HepG2 (cell line): Measurements from ENCODE around the gene BRINP1. TPM values are rescaled to one million over a fixed set of nuclear protein-coding genes. Genes with fewer than 3 reads are reported as not detected.

Source experiments
- ATAC-seq: fragments of 200-7000 bp; cut with Tn5 transposase; 3 replicates; pipeline ENCODE4 v1.9.1; 2020; ENCODE audit warnings: mild to moderate bottlenecking, moderate library complexity
- BruUV-seq: library from RNA; stranded (reverse); fragments of 400-500 nt; replicated peaks from 2 replicates; lab custom pipeline; 2021; lab: Mats Ljungman, UMichigan
- CTCF ChIA-PET: fragments of 300-600 bp; formaldehyde crosslinking; extraction: SDS; loops from one replicate; lab custom pipeline; 2021; ENCODE audit warnings: low total read pairs, inconsistent platforms, low intra/inter-chr PET ratio; lab: Yijun Ruan, JAX
- POLR2A ChIA-PET: fragments of 350-600 bp; sonication (Branson Sonifier 250); formaldehyde crosslinking; loops from one replicate; lab custom pipeline; 2020; ENCODE audit warnings: antibody characterized with exemption, inconsistent platforms; lab: Yijun Ruan, JAX
- DNase-seq: peaks from one replicate; pipeline ENCODE4 v3.0.0-alpha.2; 2015; ENCODE audit warnings: low spot score
- FAIRE-seq: peaks from 3 replicates; lab custom pipeline; 2011; peaks lifted over from hg19 to GRCh38; lab: Jason Lieb, UNC
- H2AFZ ChIP-seq: one replicate; pipeline ENCODE4 v1.6.1; 2011; ENCODE audit warnings: low read length, inconsistent platforms
- H3K27ac ChIP-seq: fragments of 300-600 bp; 3 replicates; pipeline ENCODE4 v1.8.0; 2011; ENCODE audit warnings: mixed run types, mild to moderate bottlenecking, mixed read lengths, low read length, inconsistent platforms; ENCODE audit not compliant: insufficient read depth; ENCODE audit errors: extremely low read length
- H3K27me3 ChIP-seq, 2 experiments: fragments of 200-600 bp in 1 of 2; 2 replicates in 1 of 2; 3 replicates in 1 of 2; pipeline versions ENCODE4 v1.6.0 to v1.8.0; 2011; ENCODE audit warnings: low read length in 2 of 2, mild to moderate bottlenecking in 2 of 2, moderate library complexity in 2 of 2, inconsistent platforms in 1 of 2; ENCODE audit not compliant: insufficient read depth in 2 of 2, control insufficient read depth in 1 of 2
- H3K36me3 ChIP-seq, 2 experiments: fragments of 200-600 bp in 1 of 2; replicated peaks in 1 of 2; 2 replicates in 1 of 2; 3 replicates in 1 of 2; pipeline versions ENCODE4 v1.5.1 to v1.8.0; 2011; ENCODE audit warnings: low read length in 2 of 2, inconsistent platforms in 1 of 2; ENCODE audit not compliant: insufficient read depth in 2 of 2, control insufficient read depth in 1 of 2
- H3K4me1 ChIP-seq: 2 replicates; pipeline ENCODE4 v1.5.1; 2012; ENCODE audit warnings: low read length, inconsistent platforms; ENCODE audit not compliant: insufficient read depth
- H3K4me2 ChIP-seq: 2 replicates; pipeline ENCODE4 v1.6.0; 2011; ENCODE audit warnings: low read depth, low read length, inconsistent platforms
- H3K4me3 ChIP-seq, 3 experiments: fragments of 200-600 bp in 1 of 3; sonication (generic), shearing (Covaris generic) in 1 of 3; replicated peaks in 1 of 3; 2 replicates each; pipeline ENCODE4 v1.5.1; 2011 to 2016; ENCODE audit warnings: low read length in 3 of 3, inconsistent platforms in 2 of 3, low read depth in 2 of 3, mild to moderate bottlenecking in 2 of 3, control low read depth in 1 of 3, mixed read lengths in 1 of 3; ENCODE audit not compliant: insufficient read depth in 1 of 3
- H3K79me2 ChIP-seq: one replicate; pipeline ENCODE4 v1.6.1; 2011; ENCODE audit warnings: low read length, inconsistent platforms; ENCODE audit not compliant: insufficient read depth
- H3K9ac ChIP-seq: 2 replicates; pipeline ENCODE4 v1.6.0; 2011; ENCODE audit warnings: mild to moderate bottlenecking, low read depth, low read length, inconsistent platforms; ENCODE audit not compliant: insufficient read depth
- H3K9me3 ChIP-seq: 2 replicates; pipeline ENCODE4 v1.5.1; 2012; ENCODE audit warnings: mild to moderate bottlenecking, low read length
- H4K20me1 ChIP-seq: 2 replicates; pipeline ENCODE4 v1.6.0; 2011; ENCODE audit warnings: inconsistent platforms, mild to moderate bottlenecking, low read length, moderate library complexity; ENCODE audit not compliant: insufficient read depth
- ARNT2 ChIP-seq: sonication (generic); formaldehyde crosslinking; IDR thresholded peaks from 2 replicates; pipeline ENCODE4 v1.8.0; 2022; ENCODE audit warnings: mild to moderate bottlenecking, low read depth, missing genetic modification reagents, moderate library complexity
- CC2D1A ChIP-seq: sonication (generic); formaldehyde crosslinking; IDR thresholded peaks from 2 replicates; pipeline ENCODE4 v1.8.1; 2023; ENCODE audit warnings: mild to moderate bottlenecking, missing genetic modification reagents
- CENPBD1 ChIP-seq: sonication (generic); formaldehyde crosslinking; IDR thresholded peaks from 2 replicates; pipeline ENCODE4 v1.8.0; 2022; ENCODE audit warnings: missing genetic modification reagents, low read depth, mild to moderate bottlenecking, borderline replicate concordance
- HMGXB3 ChIP-seq: sonication (generic); formaldehyde crosslinking; IDR thresholded peaks from 2 replicates; pipeline ENCODE4 v1.4.0; 2020; ENCODE audit warnings: missing genetic modification reagents, borderline replicate concordance
- NFE2L1 ChIP-seq: sonication (generic); formaldehyde crosslinking; IDR thresholded peaks from 2 replicates; pipeline ENCODE4 v1.4.0; 2020; ENCODE audit warnings: missing genetic modification reagents, mild to moderate bottlenecking, borderline replicate concordance
- PAWR ChIP-seq: sonication (generic); formaldehyde crosslinking; IDR thresholded peaks from 2 replicates; pipeline ENCODE4 v1.4.0; 2020; ENCODE audit warnings: missing genetic modification reagents, mild to moderate bottlenecking, borderline replicate concordance
- SALL2 ChIP-seq: sonication (generic); formaldehyde crosslinking; IDR thresholded peaks from 2 replicates; pipeline ENCODE4 v1.8.1; 2023; ENCODE audit warnings: mild to moderate bottlenecking, missing genetic modification reagents, inconsistent platforms
- ZNF558 ChIP-seq: sonication (generic); formaldehyde crosslinking; IDR thresholded peaks from 2 replicates; pipeline ENCODE4 v1.9.0; 2022; ENCODE audit warnings: mild to moderate bottlenecking, missing genetic modification reagents, borderline replicate concordance
- ZNF713 ChIP-seq: sonication (generic); formaldehyde crosslinking; IDR thresholded peaks from 2 replicates; pipeline ENCODE4 v1.4.0; 2020; ENCODE audit warnings: mild to moderate bottlenecking, missing genetic modification reagents
- ZNF800 ChIP-seq: sonication (generic); formaldehyde crosslinking; IDR thresholded peaks from 2 replicates; pipeline ENCODE4 v1.4.0; 2020; ENCODE audit warnings: missing genetic modification reagents
- WGBS: methylation state at CpG from one replicate; pipeline ENCODE4 v1.1.6; 2017; ENCODE audit warnings: low lambda C conversion rate; 5-methylcytosine and 5-hydroxymethylcytosine counted together
- in situ Hi-C: cut with HindIII; loops from 2 replicates; pipeline ENCODE4 v1.10.0; 2017; ENCODE audit warnings: low pct_unique_long_range_greater_than_20kb; ENCODE audit not compliant: extremely low pct_ligation_motif_present
- intact Hi-C: fragments of 100-400 bp; cut with micrococcal nuclease; formaldehyde crosslinking; loops from one replicate; pipeline ENCODE4 v1.10.0; 2022; ENCODE audit not compliant: unreplicated experiment
- polyA plus RNA-seq, 8 experiments: library from polyadenylated mRNA; depleted of rRNA in 3 of 8; stranded (reverse) in 7 of 8; unstranded in 1 of 8; fragments of >200 nt; fragmentation: Illumina TruSeq in 4 of 8; extraction: Trizol in 4 of 8; gene quantifications; 2 replicates each; pipeline versions ENCODE4 v1.2.1 to v1.2.3, GENCODE V29; 2011 to 2016; ENCODE audit warnings: low read depth in 4 of 8, missing spikeins in 1 of 8, mixed read lengths in 1 of 8; ENCODE audit not compliant: insufficient read depth in 1 of 8
- total RNA-seq, 5 experiments: library from RNA; depleted of rRNA; stranded (reverse); fragments of >200 nt; fragmentation: Illumina TruSeq; extraction: Trizol; gene quantifications; 2 replicates each; pipeline ENCODE4 v1.2.3, GENCODE V29; 2016; ENCODE audit warnings: low read depth in 1 of 5

BRINP1 gene
- total and polyA plus RNA-seq, 2 of the 13 experiments (the other 11 are each of a cell fraction or from before 2014, with no cell fraction given) = not detected

- TF ChIP-seq ZNF800 (CRISPR knock-in tag) (no peak), CC2D1A (CRISPR knock-in tag) (no peak), HMGXB3 (CRISPR knock-in tag) (no peak)
- TF ChIP-seq, all 625 proteins: peak for 0
Observed at GRCh38 chr9:119153402-119153801, 215.8 kb downstream of the BRINP1 start (continued).

- no peak for FAIRE-seq
- no peak overlapping the region for H2AFZ ChIP-seq
Observed at GRCh38 chr9:119148855-119149254, 220.4 kb downstream of the BRINP1 start.

More at GRCh38 chr9:119148855-119149254, 220.4 kb downstream of the BRINP1 start:
- Histone ChIP-seq H3K27ac (no peak overlapping the region), H3K9ac (no peak overlapping the region), H3K4me3 (no peak overlapping the region), H4K20me1 (no peaks in the 10 kb centered on the region), H3K27me3 (no peaks in the 10 kb centered on the region), H3K36me3 (no peaks in the 10 kb centered on the region), H3K4me2 (no peak overlapping the region), H3K4me1 (no peaks in the 10 kb centered on the region), H3K9me3 (peaks cover 57% of the 10 kb centered on the region), H3K79me2 (no peaks in the 10 kb centered on the region)
- in situ Hi-C loops = no loop called here
- no peak for ATAC-seq
- ChIA-PET POLR2A (no interaction called here), CTCF (no interaction called here)
- WGBS = 6% methylated on average over 4 of the region's 4 CpGs
- DNase-seq = no peak
- no TSS peak for BruUV-seq
- TF ChIP-seq PAWR (CRISPR knock-in tag) (no peak), ARNT2 (CRISPR knock-in tag) (no peak), ZNF713 (no peak), NFE2L1 (CRISPR knock-in tag) (no peak), ZNF558 (CRISPR knock-in tag) (no peak), CENPBD1 (CRISPR knock-in tag) (no peak), SALL2 (no peak)
- intact Hi-C loops = no loop called here
